GM18508 (cell line): ENCODE results near the gene AOX1.
"Not testable (repeated sequence)": the region's sequence is repeated elsewhere in the genome, so short reads cannot be mapped to it uniquely, and the experiment has no call there.

Experiments used
- ATAC-seq: cut with Tn5 transposase; IDR thresholded peaks from one replicate; pipeline ENCODE4 v1.9.1; 2021; ENCODE audit warnings: moderate number of reproducible peaks; ENCODE audit not compliant: insufficient read depth, unreplicated experiment

The AOX1 gene

DNA sequence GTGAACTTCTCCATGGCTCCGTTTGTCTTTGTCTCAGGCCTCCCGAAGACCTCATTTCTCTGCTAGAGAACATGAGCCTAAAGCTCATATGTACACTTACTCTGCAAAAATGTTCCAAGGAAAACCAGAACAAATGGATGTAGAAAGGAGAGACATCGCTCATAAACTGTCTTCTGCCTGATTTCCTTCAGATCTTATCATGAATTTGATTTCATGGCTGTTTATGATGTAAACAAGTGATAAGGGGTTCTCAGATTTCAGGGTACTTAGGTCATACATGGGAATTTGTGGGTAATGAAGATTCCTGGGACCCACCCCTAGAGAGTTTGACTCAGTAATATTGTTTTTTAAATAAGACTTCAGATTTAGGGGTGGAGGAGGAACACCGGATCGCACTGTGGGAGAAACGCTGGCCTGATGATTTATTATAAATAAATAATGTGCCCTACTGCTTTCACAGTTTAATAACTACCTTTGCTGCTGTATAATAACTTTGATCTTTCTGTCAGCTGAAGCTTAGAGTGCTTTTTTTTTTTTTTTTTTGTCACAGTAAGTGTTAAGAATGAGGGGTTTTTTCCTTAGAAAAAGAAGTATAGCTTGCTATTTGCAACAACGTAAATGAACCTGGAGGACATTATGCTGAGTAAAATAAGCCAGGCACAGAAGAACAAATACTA, 14.9 kb downstream of the AOX1 start:
- ATAC-seq = no peak

DNA sequence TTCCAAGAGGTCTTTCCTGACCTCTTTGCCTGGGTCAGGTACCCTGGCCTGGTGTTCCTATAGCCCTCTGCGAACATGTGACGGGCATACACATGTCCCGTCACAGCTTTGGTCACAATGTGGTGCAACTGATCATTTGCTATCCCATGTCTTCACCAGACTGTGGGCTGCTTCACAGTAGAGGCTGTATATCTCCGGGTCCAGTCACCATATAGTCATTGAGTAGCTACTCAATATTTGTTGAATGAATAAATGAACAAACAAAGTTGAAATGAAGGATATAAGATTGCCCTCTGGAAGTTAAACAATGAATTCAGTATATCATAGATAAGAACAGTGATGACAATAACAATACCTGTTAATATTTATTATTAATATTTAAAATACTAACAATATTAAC, 16.8 kb downstream of the AOX1 start:
- ATAC-seq = no peak

DNA sequence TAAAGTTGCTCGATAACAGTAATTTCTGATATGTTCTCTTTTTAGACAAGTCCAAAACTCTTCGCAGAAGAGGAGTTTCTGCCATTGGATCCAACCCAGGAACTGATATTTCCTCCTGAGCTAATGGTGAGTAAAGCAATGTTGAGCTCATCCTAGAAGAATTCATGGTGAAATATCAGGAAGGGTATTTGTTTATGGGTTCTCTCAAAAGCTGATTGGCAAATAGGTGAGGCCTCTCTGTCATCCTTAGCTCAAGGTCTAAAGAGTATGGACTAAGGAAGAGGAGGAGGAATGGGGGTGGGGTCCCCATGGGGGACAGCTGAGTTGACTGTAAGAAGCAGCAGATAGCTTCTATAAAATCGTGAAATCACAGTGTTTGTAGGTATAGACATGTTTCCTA, 18.2 kb downstream of the AOX1 start:
- no peak for ATAC-seq

DNA sequence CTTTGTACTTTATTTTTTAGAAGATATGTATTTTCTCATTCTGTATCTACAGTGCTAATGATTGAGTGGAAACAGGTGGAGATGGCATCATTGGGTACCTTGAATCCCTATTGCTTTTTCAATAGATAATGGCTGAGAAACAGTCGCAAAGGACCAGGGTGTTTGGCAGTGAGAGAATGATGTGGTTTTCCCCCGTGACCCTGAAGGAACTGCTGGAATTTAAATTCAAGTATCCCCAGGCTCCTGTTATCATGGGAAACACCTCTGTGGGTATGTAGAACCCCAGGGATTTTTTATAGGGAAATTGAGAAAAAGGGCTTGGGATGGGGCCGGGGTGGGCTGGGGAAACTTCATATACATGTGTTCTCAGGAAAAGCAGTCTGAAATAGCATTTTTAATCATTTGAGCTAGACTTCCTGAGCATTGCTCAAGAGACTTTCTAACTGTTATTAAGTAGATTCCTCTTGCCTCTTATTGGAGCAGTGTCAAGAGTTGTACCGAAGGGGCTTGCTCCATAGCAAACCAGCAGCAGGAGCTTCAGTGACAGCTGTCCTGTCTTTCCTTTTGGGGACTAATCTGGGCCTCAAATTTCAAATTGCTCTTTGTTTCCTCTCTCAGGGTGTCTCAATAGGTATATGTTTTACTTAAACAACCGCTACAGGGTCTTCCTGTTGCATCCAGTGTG, 18.9 kb downstream of the AOX1 start:
- no peak for ATAC-seq

DNA sequence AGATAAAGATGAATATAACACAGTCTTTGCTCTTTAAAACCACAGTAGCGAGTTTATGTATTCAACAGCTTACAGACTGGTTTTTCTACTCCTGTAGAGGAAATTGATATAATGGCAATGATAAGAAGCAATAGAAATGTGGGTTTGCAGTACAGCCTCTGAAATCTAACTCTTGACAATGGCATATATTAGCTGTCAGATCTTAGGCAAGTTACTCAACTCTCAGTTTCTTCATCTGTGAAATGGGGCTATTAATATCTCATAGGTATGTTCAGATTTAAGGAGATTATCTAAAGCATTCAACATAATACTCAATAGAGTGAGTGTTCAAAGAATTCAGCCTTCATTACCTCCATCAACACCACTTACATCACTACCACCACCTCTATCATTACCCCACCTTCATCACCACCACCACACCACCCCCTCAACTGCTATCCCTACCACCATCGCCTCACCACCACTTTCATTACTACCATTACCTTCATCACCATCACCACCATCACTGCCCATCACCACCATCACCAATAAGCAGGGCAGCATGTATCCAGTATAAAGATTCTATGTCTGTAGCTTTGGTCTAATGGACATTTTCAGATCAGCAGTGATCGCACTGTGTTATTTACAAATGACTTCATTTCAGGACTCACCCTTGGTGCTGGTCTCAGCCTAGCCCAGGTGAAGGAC, 22.7 kb downstream of the AOX1 start:
- ATAC-seq = no peak

DNA sequence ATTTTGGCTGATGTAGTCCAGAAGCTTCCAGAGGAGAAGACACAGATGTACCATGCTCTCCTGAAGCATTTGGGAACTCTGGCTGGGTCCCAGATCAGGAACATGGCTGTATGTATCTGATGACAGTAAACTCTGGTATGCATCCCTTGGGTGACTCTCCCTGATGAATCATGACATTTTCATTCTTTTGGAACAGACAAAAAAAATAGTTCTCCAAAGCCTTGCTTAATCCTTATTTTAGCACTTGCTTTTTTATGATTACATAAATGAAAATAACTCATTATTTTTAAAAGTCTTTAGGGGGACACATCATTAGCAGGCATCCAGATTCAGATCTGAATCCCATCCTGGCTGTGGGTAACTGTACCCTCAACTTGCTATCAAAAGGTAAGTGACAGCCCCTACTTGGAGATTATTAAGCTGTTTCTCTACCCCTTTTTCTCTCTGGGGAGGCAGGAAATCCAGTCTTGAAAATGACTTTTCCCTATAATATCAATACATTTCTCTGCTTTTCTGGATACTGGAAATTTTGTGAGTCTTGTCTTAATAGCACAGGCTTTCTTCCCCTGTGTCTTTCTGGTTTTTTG, 23.3 kb downstream of the AOX1 start:
- ATAC-seq = no peak

DNA sequence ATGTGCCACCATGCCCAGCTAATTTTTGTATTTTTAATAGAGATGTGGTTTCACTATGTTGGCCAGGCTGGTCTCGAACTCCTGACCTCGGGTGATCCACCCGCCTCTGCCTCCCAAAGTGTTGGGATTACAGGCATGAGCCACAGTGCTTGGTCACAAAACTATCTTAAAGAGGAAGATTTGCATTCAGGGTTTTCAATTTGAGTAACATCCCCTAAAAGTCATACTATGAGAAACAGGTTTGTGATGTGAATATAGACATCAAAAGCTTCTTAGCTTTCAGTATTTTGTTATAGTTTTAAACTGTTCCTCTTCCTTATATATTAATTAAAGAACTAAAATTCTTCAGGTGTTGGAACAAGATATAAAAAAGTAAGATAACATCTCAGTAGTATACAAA, 24.4 kb downstream of the AOX1 start:
- ATAC-seq = not testable (repeated sequence)

DNA sequence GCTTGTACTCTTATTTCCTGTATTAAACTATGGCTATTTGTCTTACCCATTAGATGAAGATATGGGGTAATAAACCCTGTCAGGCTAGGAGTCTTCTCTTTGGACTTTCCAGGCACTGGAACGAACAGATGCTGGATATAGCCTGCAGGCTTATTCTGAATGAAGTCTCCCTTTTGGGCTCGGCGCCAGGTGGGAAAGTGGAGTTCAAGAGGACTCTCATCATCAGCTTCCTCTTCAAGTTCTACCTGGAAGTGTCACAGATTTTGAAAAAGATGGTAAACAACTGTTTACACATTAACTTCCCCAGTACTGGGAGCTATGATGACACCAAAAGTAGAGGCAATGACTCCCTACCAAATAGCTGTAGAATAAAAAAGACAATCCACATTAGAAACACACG, 27.9 kb downstream of the AOX1 start:
- no peak for ATAC-seq

DNA sequence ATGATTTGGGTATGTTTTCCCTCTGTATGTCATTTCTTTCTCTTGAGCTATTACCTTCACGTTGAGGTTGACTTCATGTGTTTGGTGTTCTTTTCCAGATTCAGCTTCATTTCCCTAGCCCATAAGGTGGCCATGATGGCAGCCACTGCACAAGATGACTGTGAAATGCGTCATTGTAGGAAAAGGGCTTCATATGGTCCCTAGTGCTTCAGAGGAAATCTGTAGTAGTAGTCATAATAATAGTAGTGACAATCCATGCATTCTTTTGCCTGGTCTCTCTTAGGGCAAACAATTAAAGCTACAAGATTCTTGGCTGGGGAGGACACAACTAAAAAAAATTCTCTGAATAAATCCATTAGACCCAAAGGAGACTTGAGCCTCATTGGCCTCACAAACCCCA, 28.4 kb downstream of the AOX1 start:
- ATAC-seq = no peak

DNA sequence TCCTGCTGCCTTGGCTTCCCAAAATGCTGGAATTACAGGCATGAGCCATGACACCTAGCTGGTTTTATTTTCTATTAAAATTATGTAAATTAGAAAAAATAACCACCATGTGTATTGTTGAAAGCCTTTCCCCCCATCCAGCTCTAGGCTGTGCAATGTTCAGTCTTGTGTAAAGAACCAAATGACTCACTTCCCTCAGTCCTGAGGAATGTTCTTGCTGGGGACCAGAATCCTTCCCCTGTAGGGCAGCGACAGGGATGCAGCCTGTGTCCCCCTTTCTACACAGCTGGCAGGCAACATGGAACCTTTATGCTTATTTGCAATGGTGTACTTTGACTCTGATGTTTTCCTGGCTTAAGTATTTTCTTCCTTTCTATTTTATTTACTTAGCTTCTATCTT, 29.4 kb downstream of the AOX1 start:
- ATAC-seq = no peak

DNA sequence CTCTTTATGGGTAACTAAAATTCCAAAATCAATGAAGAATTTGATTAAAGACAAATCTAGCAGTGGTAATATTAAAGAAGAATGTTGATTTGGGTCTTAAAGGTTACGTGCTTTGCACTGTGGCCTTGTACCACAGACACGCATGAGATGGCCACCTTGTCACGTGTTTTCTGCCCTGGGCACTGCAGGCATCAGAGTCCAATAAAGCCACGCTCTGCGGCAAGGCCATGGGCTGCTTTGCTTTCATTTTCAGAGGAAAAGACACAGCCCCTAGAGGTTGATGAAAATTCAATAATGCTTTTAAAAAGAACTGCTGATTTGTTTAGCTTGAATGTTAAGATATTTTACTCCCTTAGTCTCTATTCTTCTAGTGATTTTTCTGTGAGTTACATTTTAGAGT, 30.4 kb downstream of the AOX1 start:
- no peak for ATAC-seq

DNA sequence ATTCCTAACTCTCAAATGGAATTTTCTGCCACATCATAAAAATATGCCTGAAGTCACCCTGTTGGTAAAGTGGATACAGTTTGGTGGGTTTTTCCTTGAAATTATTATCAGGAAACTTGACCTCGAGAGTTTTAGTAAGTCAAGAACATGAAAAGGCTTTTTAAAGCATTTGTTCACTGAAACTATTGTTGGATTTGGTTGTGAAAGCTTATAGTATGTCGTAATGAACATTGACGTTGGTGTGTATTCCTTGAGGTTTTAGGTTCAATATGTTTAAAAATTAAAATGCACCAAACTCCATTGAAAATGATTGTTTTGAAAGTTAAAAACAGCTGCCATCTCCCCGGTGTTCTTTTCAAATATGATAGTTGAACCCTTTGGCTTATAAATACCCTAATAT, 30.8 kb downstream of the AOX1 start:
- ATAC-seq = no peak

DNA sequence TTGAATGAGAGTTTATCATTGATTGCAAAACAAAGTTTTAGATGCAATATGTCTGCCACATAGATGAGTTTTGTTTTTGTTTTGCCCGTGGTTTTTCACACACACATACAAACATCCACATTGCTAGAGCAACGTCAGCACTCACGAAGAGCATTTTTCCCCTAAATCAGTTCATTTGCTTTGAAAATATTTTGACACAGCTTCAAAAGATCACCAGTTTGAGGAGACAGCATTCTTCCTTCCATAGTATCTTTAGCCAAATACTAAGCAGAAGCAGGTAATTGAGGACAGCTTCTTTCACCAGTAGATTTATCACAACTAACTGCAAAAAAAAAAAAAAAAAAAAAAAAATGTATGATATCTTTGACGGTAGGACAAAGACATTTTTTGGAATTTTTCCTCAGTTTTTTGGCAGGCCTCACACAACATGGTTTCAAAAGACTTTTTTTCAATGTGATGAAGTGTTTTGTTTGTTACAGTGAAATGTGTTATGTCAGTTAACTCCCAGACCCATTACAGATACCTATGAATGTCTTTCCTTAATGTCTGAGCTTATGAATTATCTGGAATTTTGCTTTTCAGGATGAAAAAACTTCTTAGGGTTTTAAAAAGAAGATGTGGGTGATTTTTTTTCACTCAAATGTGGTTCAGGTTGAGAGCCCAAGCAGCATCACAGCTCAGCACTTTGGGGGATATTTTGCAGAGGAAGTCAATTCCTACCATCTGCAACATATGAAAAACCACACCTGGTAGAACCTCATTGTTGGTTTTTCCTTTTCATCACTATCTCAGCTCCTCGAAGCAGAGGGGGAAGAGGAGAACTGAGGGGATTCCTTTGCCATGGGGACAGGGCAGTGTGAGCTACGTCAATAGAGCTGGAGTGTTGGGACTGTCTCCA, 31.6 kb downstream of the AOX1 start:
- no peak for ATAC-seq

DNA sequence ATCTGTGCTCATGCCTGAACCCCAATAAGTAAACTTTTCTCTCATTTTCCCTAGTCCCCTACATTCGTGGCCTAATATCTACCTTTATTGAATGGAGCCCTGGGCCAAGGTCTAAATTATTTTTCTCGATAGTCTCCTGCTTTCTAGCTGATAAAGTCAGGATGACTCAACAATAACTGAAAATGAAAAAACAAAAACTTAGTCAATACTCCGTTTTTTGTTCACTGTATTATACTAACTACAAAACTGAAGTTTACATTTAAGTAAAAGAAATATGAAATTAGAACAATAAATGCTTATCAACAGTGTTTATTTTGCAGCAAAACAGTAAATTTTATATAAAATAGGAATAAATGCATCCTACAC, 32.2 kb downstream of the AOX1 start:
- ATAC-seq = no peak

DNA sequence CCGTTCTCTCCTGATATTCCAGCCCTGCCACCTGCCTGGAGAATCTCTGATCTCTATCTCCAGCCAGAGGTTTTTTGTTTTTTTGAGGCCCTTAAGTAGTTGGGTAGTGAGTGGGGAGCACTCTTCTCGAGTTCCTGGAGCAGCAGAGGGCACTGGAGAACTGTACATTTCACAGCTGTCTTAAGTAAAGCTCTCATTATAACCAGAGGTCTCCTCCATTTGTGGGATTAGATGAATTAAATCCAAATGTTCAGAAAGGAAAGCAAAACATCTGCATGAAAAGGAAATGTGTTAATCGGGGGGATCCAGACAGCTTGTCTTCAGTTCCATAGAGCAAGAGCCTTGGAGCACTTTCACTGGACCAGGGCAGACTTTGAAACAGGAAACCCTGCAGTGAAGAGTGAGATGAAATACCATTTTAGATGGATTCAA, 32.8 kb downstream of the AOX1 start:
- ATAC-seq = no peak

DNA sequence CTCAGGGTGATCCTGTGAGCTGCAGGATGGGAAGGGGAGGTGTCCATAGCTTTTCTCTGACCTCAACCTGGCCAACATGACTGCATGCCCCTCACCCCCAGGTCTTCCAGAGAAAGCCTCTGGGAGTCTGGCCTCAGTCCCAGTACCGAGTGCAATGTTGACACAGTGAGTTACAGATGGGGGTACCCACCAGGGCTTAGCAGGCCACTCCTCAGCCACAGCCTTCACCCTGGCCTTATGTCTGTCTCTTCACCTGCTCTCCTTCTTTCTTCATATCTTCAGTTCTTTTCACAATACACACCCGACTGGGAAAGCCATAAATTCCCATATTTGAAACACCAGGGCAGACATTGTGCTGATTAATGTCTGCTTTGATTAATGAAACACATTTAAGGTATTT, 33.5 kb downstream of the AOX1 start:
- no peak for ATAC-seq

DNA sequence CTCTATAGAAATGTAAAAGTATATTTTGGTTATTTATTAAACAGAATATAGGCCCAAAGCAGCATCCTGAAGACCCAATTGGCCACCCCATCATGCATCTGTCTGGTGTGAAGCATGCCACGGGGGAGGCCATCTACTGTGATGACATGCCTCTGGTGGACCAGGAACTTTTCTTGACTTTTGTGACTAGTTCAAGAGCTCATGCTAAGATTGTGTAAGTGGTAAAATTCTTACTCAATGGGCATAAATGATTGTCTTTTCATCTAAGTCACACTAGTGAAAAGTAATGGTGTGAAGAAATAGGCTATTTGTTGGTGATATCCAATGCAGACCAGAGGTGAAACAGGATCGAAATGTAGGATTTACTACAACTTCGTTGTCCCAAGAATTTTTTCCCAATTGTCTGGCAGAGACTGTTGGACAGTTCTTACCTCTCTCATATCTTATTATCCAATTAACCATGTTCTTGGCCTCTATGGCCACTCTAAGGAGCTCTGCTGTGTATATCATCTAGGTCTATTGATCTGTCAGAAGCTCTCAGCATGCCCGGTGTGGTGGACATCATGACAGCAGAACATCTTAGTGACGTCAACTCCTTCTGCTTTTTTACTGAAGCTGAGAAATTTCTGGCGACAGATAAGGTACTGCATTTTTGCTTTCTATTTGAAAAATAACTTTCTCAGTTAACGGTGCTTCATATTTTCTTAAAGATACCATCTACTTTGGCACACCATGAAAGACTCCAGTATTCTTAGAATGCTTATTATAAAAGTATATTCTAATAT, 35.0 kb downstream of the AOX1 start:
- ATAC-seq = no peak

DNA sequence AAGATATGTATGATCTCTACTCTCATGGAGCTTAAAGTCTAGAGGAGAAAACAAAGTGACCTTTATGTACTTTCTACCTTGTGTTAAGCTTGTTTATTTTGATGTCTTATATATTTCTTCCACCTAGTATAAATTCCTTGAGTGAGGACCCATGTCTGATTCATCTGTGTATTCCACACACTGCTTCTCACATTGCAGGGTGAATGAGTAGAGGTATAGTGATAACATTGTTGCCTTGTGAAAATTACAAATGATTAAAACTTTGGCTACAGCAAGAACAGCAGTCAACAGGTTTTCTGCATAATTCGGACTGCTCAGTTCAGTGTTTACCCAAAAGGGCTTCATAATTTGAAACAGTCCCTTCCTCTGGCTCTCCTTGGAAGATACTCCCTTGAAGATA, 36.3 kb downstream of the AOX1 start:
- no peak for ATAC-seq

DNA sequence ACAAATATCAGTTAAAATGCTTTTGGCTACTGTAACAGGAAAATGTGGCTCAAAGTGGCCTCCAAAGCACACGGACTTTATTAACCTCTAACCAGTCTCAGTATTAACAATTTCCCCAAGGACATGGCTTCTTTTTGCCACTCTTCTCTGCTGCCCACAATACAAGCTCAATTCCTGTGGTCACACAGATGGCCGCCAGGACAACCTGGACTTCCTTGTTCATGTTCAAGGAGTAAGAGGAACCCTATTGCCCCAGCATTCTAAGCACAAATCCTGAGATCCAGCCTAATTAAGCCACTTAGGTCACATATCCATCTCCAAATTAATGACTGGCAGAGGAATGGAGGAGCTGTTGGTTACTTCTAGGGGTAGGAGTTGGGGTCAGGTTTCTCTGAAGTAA, 38.2 kb downstream of the AOX1 start:
- ATAC-seq = no peak

DNA sequence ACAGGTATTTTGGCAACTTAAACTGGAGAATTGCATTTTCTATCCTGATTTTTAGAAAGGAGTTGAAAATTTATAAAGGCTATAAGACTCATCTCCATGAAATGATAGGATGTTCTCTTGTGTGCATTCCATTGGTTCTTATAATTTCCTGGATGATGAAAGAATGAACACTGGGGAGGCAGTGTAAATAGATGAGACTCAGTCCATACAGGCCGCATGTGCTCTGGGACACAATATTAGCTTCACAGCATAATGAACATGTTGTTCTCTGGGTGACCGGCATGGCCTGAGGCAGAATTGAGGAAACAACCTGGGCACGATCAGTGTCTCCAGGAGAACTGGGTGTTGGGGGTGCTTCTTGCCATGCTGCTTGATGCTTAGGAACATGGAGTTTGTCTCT, 38.8 kb downstream of the AOX1 start:
- ATAC-seq = no peak
